Type B pancreatic cell (in vitro differentiated cells): ENCODE results near the gene SLC8A2. TPM values are rescaled to one million over a fixed set of nuclear protein-coding genes. Genes with fewer than 3 reads are reported as not detected.

Experiments used
- DNase-seq: peaks from one replicate; pipeline ENCODE4 v3.0.0; 2021; ENCODE audit warnings: mixed read lengths; ENCODE audit not compliant: unreplicated experiment; ENCODE audit errors: extremely low spot score
- H3K27ac Mint-ChIP-seq: 2 replicates; pipeline ENCODE4 v1.8.0; 2021; ENCODE audit warnings: mild to moderate bottlenecking, mixed read lengths
- H3K27me3 Mint-ChIP-seq: 2 replicates; pipeline ENCODE4 v1.8.0; 2021; ENCODE audit warnings: mixed read lengths
- H3K36me3 Mint-ChIP-seq: 2 replicates; pipeline ENCODE4 v1.8.0; 2021; ENCODE audit warnings: mixed read lengths
- H3K4me1 Mint-ChIP-seq: one replicate; pipeline ENCODE4 v1.8.0; 2021; ENCODE audit warnings: mixed read lengths; ENCODE audit not compliant: unreplicated experiment
- H3K4me3 Mint-ChIP-seq: 2 replicates; pipeline ENCODE4 v1.8.0; 2021; ENCODE audit warnings: mild to moderate bottlenecking, mixed read lengths
- H3K9me3 Mint-ChIP-seq: 2 replicates; pipeline ENCODE4 v1.8.0; 2021; ENCODE audit warnings: mixed read lengths
- CTCF ChIP-seq: fragments of 200-600 bp; sonication (generic); conservative IDR thresholded peaks from 2 replicates; pipeline ENCODE4 v1.5.0; 2021; ENCODE audit warnings: antibody characterized with exemption, mild to moderate bottlenecking
- total RNA-seq: library from RNA; stranded (reverse); gene quantifications from 2 replicates; pipeline ENCODE4 v1.2.1, GENCODE V29; 2021; ENCODE audit warnings: low replicate concordance

SLC8A2 gene
- total RNA-seq, 1 donor from 2014 or later: 1.3 TPM

- peaks cover 5% of the 10 kb centered on the region for H3K27me3 Mint-ChIP-seq
- H3K4me1 Mint-ChIP-seq: peaks cover 33% of the 10 kb centered on the region
Observed at GRCh38 chr19:47514869-47515588, 43.3 kb upstream of the SLC8A2 start, which contains the start of gene NAPA. NAPA (minus strand) TSS chr19:47515063; CDS start chr19:47514940, 123 bp downstream.

GRCh38 chr19:47514151-47514868 is 42.6 kb upstream of the SLC8A2 start:
- peak overlapping the region; percentile 95 for H3K27ac Mint-ChIP-seq
- no peaks in the 10 kb centered on the region for H3K9me3 Mint-ChIP-seq
- H3K4me3 Mint-ChIP-seq: peak overlapping the region; percentile 95
- H3K36me3 Mint-ChIP-seq: peaks cover 6% of the 10 kb centered on the region
- DNase-seq: no peak
- peaks cover 4% of the 10 kb centered on the region for H3K27me3 Mint-ChIP-seq
- H3K4me1 Mint-ChIP-seq: peaks cover 33% of the 10 kb centered on the region
- no peak for TF ChIP-seq CTCF

More at GRCh38 chr19:47514869-47515588, 43.3 kb upstream of the SLC8A2 start, which contains the start of gene NAPA:
- Mint-ChIP-seq H3K4me3 (peak within 1 kb of the TSS; percentile 95), H3K36me3 (peaks cover 6% of the 10 kb centered on the region), H3K27ac (peak within 1 kb of the TSS; percentile 95), H3K9me3 (no peaks in the 10 kb centered on the region)
- TF ChIP-seq CTCF: no peak
- peak; percentile 100 for DNase-seq

GRCh38 chr19:47512948-47513319 is 41.2 kb upstream of the SLC8A2 start:
- peak overlapping the region; percentile 95 for H3K4me3 Mint-ChIP-seq
- peak overlapping the region; percentile 95 for H3K27ac Mint-ChIP-seq
- peaks cover 6% of the 10 kb centered on the region for H3K36me3 Mint-ChIP-seq
- no peak for TF ChIP-seq CTCF
- no peak for DNase-seq
- H3K4me1 Mint-ChIP-seq: peaks cover 33% of the 10 kb centered on the region
- H3K9me3 Mint-ChIP-seq: no peaks in the 10 kb centered on the region
- H3K27me3 Mint-ChIP-seq: no peaks in the 10 kb centered on the region

GRCh38 chr19:47512183-47512947 is 40.7 kb upstream of the SLC8A2 start:
- H3K4me3 Mint-ChIP-seq: peak overlapping the region; percentile 95
- H3K4me1 Mint-ChIP-seq: peaks cover 33% of the 10 kb centered on the region
- peak overlapping the region; percentile 95 for H3K27ac Mint-ChIP-seq
- no peak for DNase-seq
- no peak for TF ChIP-seq CTCF
- H3K36me3 Mint-ChIP-seq: peaks cover 6% of the 10 kb centered on the region
- H3K27me3 Mint-ChIP-seq: no peaks in the 10 kb centered on the region
- no peaks in the 10 kb centered on the region for H3K9me3 Mint-ChIP-seq

GRCh38 chr19:47511681-47512080 is 40.0 kb upstream of the SLC8A2 start:
- Mint-ChIP-seq H3K36me3 (peaks cover 6% of the 10 kb centered on the region), H3K4me3 (peak overlapping the region; percentile 95), H3K27me3 (no peaks in the 10 kb centered on the region), H3K9me3 (no peaks in the 10 kb centered on the region), H3K27ac (peak overlapping the region; percentile 95), H3K4me1 (peaks cover 33% of the 10 kb centered on the region)
- no peak for DNase-seq
- no peak for TF ChIP-seq CTCF
